ENCODE data around the gene MCCC2.
"Not testable (repeated sequence)": the region's sequence is repeated elsewhere in the genome, so short reads cannot be mapped to it uniquely, and the experiment has no call there.

The MCCC2 gene

DNA sequence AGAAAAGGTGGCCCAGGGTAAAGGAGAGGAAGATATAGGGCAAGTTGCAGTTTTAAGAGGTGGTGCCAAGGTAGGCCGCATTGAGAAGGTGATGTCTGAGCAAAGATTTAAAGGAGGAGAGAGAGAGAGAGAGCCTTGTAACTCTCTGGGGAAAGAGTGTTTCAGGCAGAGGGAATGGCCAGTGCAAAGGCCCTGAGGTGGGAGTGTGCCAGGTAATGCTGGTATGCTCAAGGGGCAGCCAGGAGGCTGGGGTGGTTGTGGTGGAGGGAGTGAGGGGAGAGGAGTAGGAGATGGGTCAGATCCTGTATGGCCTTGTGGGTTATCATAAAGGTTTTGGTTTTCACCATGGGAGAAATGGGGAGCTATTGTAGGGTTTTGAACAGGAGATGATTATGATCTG is 9.9 kb downstream of the MCCC2 start:
- no peak for DNase-seq (ENCODE audit: low spot score)

- DNase-seq (ENCODE audit: low spot score), result no peak
These were observed 13.6 kb downstream of the MCCC2 start for GRCh38 chr5:71600783-71601182.

DNA sequence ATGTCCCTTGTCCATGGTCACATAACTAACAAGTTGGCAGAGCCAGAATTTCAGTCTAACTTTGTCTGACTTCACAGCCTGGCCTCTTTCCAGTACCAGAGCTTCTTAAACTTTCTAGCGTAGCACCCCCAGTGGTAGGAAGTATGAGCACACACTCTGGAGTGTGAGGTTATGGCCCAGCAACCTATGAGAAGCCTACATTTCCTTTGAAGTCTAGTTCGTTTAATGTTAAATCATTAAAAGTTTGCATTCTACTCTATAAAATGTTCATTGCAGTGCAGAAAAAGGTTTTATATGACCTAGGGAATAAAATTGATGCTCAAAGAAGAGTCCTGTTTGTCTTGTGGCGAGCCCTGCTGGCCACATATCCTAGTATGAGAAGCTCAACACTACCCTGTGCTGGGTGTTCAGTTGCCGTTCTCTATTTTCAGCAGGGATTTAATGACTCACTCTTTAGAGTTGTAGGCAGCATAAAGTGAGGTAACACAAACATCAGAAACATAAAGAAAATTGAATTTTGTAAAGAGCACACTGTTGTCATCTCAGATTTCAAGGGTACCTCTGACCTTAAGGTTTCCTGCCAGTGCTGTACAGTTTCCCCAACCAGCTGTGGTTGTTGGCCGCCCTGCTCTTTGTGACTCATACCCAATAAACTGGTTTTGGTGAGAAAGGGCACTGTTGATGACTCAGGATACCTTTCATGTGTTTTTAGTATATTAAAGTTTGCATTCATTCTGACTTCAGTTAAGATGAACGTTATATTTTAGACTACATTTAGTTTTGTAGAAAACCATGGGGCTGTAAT is 14.3 kb downstream of the MCCC2 start:
- DNase-seq (ENCODE audit: low spot score), result peak; percentile 89

DNA sequence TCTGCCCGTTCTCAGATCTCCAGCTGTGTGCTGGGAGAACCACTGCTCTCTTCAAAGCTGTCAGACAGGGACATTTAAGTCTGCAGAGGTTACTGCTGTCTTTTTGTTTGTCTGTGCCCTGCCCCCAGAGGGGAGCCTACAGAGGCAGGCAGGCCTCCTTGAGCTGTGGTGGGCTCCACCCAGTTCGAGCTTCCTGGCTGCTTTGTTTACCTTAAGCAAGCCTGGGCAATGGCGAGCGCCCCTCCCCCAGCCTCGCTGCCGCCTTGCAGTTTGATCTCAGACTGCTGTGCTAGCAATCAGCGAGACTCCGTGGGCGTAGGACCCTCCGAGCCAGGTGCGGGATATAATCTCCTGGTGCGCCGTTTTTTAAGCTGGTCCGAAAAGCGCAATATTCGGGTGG is 22.8 kb downstream of the MCCC2 start:
- DNase-seq (ENCODE audit: low spot score), result not testable (repeated sequence)

DNA sequence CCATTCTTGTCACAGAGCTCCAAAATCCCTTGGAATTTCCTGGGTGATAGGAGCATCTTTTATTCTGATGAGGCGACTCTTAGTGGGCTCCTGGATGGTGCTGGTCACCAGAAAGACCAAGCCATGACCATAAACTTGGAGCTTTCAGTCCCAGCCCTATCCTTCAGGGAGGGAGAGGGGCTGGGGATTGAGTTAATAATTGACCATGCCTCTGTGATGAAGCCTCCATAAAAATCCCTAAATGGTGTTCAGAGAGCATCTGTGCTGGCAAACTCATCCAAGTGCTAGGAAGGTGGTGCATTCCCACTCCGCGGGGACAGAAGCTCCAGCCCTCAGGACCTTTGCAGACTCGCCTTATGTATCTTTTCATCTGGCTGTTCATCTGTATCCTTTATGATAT is 28.7 kb downstream of the MCCC2 start:
- no peak for DNase-seq (ENCODE audit: low spot score)

DNA sequence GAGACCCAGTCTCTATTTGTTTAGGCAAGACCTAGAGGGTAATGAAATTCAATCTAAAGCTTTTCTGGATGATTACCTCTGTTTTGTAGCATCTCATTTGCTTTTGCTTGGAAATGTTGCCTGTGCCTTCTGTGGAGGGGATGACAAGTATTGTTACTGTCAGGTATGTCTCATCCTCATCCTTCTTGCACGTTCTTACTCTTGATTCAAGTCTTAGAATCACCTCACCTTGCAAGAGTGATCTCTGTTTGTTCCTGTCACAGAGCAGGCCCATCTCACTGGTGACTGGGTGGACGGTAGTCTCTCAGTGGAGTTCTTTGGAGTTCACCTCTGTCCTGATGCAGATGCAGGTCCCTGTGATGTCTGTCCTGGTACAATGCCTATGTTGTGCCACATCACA is 33.5 kb downstream of the MCCC2 start:
- no peak for DNase-seq (ENCODE audit: low spot score)

GRCh38 chr5:71621268-71621667 is 34.1 kb downstream of the MCCC2 start:
- DNase-seq (ENCODE audit: low spot score), result no peak

GRCh38 chr5:71621741-71622140 is 34.6 kb downstream of the MCCC2 start:
- no peak for DNase-seq (ENCODE audit: low spot score)

GRCh38 chr5:71623221-71623794 is 36.2 kb downstream of the MCCC2 start:
- DNase-seq (ENCODE audit: low spot score), result no peak

DNA sequence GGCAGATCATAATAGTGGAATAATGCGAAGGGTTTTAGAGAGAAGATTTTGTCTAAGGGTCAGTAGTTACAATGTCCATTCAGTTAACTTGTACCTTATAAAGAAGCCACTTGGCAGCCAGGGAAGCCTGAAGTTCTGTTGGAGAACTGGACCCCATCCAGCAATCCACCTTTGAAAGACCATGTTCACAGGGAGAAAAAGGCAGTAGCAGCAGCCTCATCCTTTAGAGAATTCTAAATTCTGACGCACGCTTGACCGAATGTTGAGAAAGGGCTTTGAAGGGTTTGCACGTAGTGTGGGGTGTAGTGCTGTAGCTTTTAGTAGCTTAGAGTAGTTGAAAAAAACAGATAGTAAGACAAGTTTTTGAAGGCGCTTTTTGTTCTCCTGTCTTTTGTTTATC is 42.8 kb downstream of the MCCC2 start:
- DNase-seq (ENCODE audit: low spot score), result no peak

GRCh38 chr5:71631070-71631469 is 43.9 kb downstream of the MCCC2 start:
- DNase-seq (ENCODE audit: low spot score), result no peak

DNA sequence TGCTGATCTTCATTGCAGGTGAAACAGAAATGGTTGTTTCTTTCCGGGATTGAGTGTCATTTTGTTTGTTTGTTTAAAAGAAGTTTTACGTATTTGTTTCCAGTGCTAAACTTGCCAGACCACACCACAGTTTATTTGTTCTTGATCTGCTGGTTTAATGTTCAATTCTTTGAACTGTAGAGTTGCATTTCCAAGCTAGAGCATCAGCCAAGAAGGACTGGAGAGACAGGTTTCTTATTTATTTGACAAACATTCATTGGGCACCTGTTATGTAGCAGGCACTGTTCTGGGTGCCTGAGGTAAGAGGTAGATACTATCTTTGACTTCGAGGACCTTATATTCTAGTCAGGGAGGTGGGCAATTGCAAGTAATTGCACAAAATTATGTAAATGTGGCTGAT is 45.0 kb downstream of the MCCC2 start:
- no peak for DNase-seq (ENCODE audit: low spot score)

DNA sequence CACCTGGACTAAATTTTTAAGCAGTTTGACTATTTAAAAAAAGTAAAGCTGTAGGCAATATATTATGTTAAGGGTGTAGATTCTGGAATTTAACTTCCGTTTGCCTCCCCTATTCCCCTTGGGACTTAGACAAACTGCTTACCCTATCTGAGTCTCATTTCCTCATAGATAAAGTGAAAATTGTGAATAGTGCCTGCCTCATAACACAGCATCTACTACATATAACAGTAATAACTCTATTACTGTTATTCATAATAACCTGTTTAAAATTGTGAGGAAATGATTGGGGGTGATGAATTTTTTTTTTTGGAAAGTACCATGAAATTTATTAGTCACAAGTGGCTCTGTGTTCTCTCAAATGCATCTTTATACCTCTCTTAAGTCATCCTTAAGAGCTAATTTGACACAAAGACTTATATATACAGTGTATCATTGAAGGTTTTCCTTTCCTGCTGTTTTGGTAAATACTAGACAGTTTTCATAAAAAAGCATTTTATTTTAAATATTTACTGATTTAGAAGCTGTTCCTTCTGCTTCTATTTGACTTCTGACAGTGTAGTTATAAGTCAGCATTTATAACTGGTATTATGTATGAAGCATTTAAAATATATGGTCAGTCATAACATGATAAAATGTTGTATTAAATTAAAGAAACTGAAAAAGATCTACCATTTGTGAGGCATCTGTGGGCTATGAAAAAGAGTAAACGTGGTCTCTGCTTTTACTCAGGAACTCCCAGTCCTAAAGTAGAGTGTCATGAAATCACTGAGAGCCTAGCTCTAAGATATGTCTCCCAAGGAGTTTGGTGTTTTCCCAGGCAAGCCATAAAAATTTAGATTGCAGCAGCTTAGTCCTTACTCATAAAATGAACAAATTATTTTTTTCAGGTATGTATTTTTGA is 46.4 kb downstream of the MCCC2 start:
- DNase-seq (ENCODE audit: low spot score), result no peak

GRCh38 chr5:71637133-71637532 is 50.0 kb downstream of the MCCC2 start:
- DNase-seq (ENCODE audit: low spot score), result no peak

GRCh38 chr5:71640408-71640807 is 53.3 kb downstream of the MCCC2 start:
- DNase-seq (ENCODE audit: low spot score), result no peak

- DNase-seq (ENCODE audit: low spot score), result no peak
These were observed 57.9 kb downstream of the MCCC2 start for GRCh38 chr5:71645030-71645429.

GRCh38 chr5:71650940-71651339 is 63.8 kb downstream of the MCCC2 start:
- not testable (repeated sequence) for DNase-seq (ENCODE audit: low spot score)

DNA sequence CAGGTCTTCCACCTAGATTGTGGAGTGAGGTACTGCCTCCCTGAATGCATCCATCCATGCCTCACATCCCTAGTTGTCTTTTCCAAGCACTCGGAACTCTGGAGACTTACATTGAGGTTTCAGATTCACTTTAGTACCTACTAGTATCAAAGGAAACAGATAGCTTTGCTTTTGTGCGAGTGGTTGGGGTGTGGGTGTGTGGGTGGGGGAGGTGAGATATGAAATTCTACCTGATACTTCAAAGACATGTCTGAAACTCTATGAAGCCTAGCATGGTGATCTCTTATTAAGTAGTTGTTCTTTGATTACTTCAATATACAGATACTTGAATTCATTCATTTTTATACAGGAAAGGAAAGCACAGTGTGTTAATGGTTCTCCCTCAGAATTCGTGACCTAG is 64.4 kb downstream of the MCCC2 start:
- no peak for DNase-seq (ENCODE audit: low spot score)

- no peak for DNase-seq (ENCODE audit: low spot score)
These were observed 65.2 kb downstream of the MCCC2 start for GRCh38 chr5:71652349-71652748.

- peak; percentile 12 for DNase-seq (ENCODE audit: low spot score)
These were observed 65.8 kb downstream of the MCCC2 start for GRCh38 chr5:71652803-71653543.

- DNase-seq (ENCODE audit: low spot score), result peak; percentile 17
These were observed 71.9 kb downstream of the MCCC2 start for GRCh38 chr5:71658916-71659662.
